GM20000 (cell line): ENCODE measurements around the gene MRPS23.

Experiments
- DNase-seq: peaks from one replicate; pipeline ENCODE4 v3.0.0; 2012; ENCODE audit warnings: low spot score
- TF ChIP-seq, protein P1 (sequence below): IDR thresholded peaks from 2 replicates; pipeline ENCODE4 v1.5.1; 2012; ENCODE audit warnings: mild to moderate bottlenecking, control low read depth; ENCODE audit errors: extremely low read depth, missing control alignments

Gene MRPS23

DNA sequence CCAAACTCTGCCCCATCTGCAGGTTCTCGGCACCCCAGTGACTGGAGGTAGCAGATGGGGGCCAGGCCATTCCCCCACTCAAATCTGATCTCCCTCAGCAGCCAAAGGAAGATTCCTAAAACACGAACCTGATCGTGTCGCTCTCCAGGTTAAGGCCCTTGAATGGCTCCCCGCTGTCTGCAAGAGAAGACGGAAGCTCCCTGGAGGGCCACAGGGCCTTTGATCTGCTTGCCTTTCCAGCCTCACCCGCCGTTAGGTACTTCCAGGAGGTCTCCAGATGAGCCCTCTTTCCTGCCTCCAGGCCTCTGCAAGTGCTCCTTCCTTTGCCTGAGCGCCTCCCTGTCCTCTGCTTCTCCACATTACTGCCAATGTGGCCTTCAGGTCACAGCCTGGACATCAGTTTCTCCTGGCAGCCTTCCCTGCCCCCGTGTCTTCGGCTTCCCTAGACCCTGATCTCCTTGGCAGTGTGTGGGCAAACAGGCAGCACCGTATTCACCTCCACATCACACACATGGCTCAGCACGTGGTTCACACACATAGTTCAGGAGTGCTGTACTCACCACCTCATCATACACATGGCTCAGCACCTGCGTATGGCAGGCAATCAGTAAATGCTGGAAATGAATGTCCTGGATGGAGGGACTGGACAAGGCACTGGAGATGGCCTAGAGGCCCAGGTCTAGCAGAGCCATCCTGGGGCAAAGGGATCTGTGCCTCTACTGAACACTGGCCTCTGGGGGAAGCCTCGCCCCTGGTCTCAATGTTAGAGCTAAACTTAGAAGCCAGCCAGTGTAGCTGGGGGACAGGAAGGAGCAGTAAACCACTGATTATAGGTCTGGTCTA, 26.4 kb upstream of the MRPS23 start:
- TF ChIP-seq, protein P1, sequence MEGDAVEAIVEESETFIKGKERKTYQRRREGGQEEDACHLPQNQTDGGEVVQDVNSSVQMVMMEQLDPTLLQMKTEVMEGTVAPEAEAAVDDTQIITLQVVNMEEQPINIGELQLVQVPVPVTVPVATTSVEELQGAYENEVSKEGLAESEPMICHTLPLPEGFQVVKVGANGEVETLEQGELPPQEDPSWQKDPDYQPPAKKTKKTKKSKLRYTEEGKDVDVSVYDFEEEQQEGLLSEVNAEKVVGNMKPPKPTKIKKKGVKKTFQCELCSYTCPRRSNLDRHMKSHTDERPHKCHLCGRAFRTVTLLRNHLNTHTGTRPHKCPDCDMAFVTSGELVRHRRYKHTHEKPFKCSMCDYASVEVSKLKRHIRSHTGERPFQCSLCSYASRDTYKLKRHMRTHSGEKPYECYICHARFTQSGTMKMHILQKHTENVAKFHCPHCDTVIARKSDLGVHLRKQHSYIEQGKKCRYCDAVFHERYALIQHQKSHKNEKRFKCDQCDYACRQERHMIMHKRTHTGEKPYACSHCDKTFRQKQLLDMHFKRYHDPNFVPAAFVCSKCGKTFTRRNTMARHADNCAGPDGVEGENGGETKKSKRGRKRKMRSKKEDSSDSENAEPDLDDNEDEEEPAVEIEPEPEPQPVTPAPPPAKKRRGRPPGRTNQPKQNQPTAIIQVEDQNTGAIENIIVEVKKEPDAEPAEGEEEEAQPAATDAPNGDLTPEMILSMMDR = no peak
- no peak for DNase-seq

DNA sequence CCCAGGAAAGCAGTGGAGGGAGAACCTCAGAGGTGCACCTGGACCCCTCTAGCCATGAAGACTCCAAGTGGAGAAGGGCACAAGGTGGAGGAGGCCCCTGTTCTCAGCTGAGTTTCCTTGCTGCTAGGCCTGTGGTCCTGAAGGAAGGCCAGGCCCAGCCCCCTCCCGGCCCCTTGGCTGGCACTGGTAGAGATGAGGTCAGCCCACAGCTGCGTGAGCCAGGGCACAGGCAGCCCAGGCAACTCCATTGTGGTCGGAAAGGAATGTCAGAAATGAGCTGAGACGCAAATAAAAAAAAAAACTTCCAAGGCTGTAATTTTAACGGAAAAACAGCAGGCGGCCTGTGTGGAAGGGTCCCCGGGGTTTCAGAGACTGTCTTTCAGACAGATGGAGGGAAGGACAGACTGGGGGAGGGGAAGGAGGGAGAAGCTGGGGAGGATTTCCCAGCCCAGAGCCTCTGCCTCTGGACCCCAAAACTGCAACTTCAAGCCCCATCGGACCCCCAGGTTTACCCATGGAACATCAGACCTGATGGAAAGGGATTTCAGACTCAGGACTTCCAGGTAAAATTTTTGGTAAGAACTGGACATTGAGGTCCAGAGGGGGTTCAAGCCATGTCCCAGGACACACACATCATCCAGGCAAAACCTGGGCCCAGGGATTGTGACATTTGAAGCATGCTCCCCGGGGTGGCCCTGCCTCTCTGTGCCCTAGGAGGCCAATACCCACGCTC, 25.6 kb upstream of the MRPS23 start:
- TF ChIP-seq, protein P1 = no peak
- no peak for DNase-seq

DNA sequence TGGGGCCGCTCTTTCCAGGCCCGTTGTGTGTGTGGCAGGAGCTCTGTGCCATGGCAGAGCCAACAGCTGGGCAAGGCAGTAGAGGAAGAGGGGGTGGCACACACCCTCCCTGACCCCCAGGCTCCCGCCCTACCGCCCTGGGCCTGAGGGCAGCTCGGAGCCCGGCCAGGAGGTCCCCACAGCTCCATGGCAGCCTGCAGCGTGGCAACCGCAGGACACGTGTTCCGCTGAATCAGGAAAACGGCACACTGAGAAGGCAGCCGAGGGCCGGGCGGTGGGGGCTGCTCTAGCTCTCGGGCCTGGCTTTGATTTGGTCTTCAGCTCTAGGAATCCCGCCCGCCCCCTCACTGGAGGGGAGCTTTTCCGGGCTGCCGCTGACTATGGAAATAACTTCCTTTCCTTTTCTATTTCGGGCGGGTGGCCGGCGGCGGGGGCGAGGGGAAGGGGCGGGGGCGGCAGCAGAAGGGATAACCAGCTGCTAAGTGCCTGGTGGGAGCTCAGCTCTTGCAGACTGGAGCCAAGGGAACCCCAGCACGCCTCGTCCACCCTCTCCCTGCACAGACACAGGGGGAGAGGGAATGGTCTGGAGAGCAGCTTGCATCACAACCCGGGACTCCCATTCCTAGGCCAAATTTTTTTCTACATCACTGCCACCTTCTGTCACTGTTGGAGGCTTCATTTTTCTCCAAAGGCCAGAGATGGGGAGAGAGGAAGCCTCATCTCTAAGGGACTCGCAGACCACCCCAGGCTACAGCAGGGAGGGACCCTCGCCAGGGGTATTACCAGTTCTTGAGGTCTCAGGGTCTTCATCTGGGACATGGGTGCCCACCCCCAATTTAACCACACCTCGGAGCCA, 24.8 kb upstream of the MRPS23 start:
- TF ChIP-seq, protein P1 = no peak
- no peak for DNase-seq

DNA sequence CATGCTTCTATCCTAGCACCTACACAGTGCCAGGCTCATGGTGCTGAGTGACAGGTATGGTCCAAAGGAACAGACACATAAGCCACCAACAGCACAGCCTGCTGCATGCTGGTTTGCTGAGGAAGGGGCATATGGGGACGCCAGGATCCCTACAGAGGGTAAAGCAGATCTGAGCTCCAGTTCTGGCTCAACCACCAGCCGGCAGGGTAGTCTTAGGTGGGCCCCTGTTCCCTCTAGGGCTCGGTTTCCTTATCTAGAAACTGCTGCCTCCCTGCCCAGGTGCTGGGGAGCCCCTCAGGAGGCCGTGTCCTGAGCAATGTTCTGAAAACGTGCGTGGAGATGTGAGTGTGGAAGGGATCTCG, 24.2 kb upstream of the MRPS23 start:
- TF ChIP-seq, protein P1 = no peak
- no peak for DNase-seq

DNA sequence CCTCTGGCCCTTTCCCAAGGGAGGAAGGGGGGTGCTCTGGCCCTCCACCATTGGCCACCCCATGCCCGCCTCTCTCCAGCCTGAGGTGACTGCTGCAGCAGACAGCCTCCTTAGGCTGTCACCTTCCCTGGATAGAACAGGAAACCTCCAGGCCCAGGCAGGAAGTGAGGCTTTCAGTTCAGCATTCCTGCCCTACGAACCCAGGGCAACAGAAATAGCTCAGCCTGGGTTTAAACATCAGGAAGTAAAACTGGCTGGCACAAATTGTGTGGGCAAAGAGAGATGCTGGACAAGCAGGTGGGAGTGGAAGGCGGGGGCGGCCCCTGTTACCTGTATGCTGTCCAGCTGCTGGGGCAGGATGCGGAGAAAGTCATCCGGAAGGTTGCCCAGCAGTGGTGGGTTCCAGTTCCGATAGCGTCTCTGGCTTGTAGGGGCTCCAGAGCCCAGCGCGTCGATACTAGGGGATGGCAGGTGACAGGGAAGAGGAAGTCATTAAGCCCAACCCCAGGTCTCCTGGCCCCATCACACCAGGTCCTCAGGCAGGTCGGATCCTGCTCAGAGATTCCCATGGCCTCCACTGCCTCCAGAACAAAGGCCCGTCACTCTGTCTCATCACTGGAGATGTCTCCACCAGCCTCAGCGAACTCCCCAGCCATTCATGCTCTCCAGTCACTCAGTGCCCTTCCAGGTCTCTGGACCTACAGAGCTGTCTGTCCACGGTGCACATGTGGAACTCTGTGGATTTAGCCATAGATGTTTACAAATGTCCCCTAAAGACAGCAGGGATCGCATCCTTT, 23.6 kb upstream of the MRPS23 start:
- TF ChIP-seq, protein P1 = no peak
- no peak for DNase-seq

DNA sequence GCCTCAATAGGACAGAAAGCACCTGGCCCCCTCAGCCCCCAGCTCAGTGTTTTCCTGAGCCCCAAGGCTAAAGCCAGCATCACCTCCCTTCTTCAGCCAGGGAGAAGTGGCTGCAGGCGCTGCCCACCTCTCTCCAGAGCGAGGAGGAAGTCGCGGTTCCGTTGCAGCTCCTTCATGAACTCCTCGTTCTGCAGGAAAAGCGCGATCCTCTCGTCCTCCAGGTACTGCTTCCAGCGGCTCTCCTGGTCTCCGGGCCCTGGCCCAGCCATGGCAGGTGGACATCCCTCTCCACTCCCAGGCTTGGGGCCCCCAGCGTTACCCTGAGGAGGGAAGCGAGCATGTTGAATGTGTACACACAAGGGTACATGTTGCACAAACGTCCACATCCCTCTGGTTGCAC, 22.7 kb upstream of the MRPS23 start:
- TF ChIP-seq, protein P1 = no peak
- no peak for DNase-seq
